Panc1 (cell line): Measurements from ENCODE around the gene FUBP3.

Experiments used
- SIN3A ChIP-seq: IDR thresholded peaks from 2 replicates; pipeline ENCODE4 v1.6.1; 2012; ENCODE audit warnings: low read depth, mild to moderate bottlenecking, low read length, moderate library complexity, borderline replicate concordance; ENCODE audit not compliant: insufficient read depth
- TF ChIP-seq, protein P1 (sequence below): fragments of 450-650 bp; IDR thresholded peaks from 2 replicates; pipeline ENCODE4 v1.5.1; 2017; ENCODE audit warnings: mild to moderate bottlenecking
- TF ChIP-seq, protein P2 (sequence below), 2 experiments: IDR thresholded peaks; 2 replicates each; pipeline ENCODE4 v1.6.1; 2011 to 2012; ENCODE audit warnings: low read depth in 2 of 2, control low read depth in 1 of 2, low read length in 1 of 2, mild to moderate bottlenecking in 1 of 2, moderate library complexity in 1 of 2; ENCODE audit not compliant: insufficient read depth in 1 of 2

DNA sequence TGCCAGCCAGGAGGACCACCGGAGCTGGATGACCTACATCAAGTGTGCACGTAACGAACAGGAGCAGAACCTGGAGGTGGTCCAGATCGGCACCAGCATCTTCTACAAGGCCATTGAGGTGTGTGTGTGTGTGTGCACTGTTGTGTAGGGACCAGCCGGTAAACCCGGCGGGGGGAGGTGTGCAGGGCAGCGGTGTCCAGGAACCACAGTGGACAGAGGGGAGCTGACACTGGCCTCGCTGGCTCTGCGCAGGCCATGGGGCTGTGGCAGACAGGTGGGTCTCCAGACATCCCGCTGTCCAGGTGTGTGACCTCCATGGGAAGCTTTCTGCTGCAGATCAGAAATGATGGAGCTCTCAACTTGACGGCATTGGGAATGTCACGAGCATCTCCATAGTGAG, 88.8 kb downstream of the FUBP3 start:
- TF ChIP-seq, protein P1, sequence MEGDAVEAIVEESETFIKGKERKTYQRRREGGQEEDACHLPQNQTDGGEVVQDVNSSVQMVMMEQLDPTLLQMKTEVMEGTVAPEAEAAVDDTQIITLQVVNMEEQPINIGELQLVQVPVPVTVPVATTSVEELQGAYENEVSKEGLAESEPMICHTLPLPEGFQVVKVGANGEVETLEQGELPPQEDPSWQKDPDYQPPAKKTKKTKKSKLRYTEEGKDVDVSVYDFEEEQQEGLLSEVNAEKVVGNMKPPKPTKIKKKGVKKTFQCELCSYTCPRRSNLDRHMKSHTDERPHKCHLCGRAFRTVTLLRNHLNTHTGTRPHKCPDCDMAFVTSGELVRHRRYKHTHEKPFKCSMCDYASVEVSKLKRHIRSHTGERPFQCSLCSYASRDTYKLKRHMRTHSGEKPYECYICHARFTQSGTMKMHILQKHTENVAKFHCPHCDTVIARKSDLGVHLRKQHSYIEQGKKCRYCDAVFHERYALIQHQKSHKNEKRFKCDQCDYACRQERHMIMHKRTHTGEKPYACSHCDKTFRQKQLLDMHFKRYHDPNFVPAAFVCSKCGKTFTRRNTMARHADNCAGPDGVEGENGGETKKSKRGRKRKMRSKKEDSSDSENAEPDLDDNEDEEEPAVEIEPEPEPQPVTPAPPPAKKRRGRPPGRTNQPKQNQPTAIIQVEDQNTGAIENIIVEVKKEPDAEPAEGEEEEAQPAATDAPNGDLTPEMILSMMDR: no peak
- TF ChIP-seq, protein P2, sequence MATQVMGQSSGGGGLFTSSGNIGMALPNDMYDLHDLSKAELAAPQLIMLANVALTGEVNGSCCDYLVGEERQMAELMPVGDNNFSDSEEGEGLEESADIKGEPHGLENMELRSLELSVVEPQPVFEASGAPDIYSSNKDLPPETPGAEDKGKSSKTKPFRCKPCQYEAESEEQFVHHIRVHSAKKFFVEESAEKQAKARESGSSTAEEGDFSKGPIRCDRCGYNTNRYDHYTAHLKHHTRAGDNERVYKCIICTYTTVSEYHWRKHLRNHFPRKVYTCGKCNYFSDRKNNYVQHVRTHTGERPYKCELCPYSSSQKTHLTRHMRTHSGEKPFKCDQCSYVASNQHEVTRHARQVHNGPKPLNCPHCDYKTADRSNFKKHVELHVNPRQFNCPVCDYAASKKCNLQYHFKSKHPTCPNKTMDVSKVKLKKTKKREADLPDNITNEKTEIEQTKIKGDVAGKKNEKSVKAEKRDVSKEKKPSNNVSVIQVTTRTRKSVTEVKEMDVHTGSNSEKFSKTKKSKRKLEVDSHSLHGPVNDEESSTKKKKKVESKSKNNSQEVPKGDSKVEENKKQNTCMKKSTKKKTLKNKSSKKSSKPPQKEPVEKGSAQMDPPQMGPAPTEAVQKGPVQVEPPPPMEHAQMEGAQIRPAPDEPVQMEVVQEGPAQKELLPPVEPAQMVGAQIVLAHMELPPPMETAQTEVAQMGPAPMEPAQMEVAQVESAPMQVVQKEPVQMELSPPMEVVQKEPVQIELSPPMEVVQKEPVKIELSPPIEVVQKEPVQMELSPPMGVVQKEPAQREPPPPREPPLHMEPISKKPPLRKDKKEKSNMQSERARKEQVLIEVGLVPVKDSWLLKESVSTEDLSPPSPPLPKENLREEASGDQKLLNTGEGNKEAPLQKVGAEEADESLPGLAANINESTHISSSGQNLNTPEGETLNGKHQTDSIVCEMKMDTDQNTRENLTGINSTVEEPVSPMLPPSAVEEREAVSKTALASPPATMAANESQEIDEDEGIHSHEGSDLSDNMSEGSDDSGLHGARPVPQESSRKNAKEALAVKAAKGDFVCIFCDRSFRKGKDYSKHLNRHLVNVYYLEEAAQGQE (IDR thresholded peaks at IDR 0.05; ENCODE audit: insufficient read depth in 1 of 2, low read depth in 2 of 2, low read length in 1 of 2): no peak
- no peak for TF ChIP-seq SIN3A
